Neural progenitor cell (in vitro differentiated cells): Measurements from ENCODE around the gene INPP4A. TPM values are rescaled to one million over a fixed set of nuclear protein-coding genes. Genes with fewer than 3 reads are reported as not detected.

Source experiments
- DNase-seq: peaks from one replicate; pipeline ENCODE4 v3.0.0-alpha.2; 2016; ENCODE audit warnings: low spot score
- H2AFZ ChIP-seq: fragments of 200-600 bp; sonication (generic); replicated peaks from 2 replicates; pipeline ENCODE4 v1.6.1; 2016; ENCODE audit warnings: antibody characterized with exemption
- H3F3A ChIP-seq: fragments of 200-600 bp; sonication (generic); 2 replicates; pipeline ENCODE4 v1.6.1; 2016; ENCODE audit warnings: antibody characterized with exemption, low read depth
- H3K27ac ChIP-seq: fragments of 200-600 bp; sonication (generic); 2 replicates; pipeline ENCODE4 v1.5.1; 2016; ENCODE audit warnings: mild to moderate bottlenecking
- H3K27me3 ChIP-seq: fragments of 200-600 bp; sonication (generic); 2 replicates; pipeline ENCODE4 v1.6.1; 2016; ENCODE audit warnings: mild to moderate bottlenecking, moderate library complexity
- H3K36me3 ChIP-seq: fragments of 200-600 bp; sonication (generic); 2 replicates; pipeline ENCODE4 v1.5.1; 2016
- H3K4me1 ChIP-seq: fragments of 200-600 bp; sonication (generic); 2 replicates; pipeline ENCODE4 v1.6.1; 2016; ENCODE audit warnings: mixed run types
- H3K4me2 ChIP-seq: fragments of 200-600 bp; sonication (generic); 2 replicates; pipeline ENCODE4 v1.6.1; 2016
- H3K4me3 ChIP-seq: fragments of 200-600 bp; sonication (generic); 2 replicates; pipeline ENCODE4 v1.5.1; 2016
- H3K79me2 ChIP-seq: fragments of 200-600 bp; sonication (generic); 2 replicates; pipeline ENCODE4 v1.6.1; 2016; ENCODE audit warnings: low read depth
- H3K9ac ChIP-seq: fragments of 200-600 bp; sonication (generic); 2 replicates; pipeline ENCODE4 v1.6.1; 2016
- H3K9me3 ChIP-seq: fragments of 200-600 bp; sonication (generic); 2 replicates; pipeline ENCODE4 v1.5.1; 2016; ENCODE audit warnings: low read depth
- H4K20me1 ChIP-seq: fragments of 200-600 bp; sonication (generic); 2 replicates; pipeline ENCODE4 v1.6.1; 2016; ENCODE audit warnings: low read depth
- H3K27ac Mint-ChIP-seq: 3 replicates; pipeline ENCODE4 v1.8.0; 2021; ENCODE audit warnings: mixed read lengths
- H3K27me3 Mint-ChIP-seq: 2 replicates; pipeline ENCODE4 v1.8.0; 2022; ENCODE audit warnings: low read depth, mild to moderate bottlenecking, inconsistent platforms, moderate library complexity, mixed read lengths; ENCODE audit not compliant: insufficient read depth
- H3K36me3 Mint-ChIP-seq: 3 replicates; pipeline ENCODE4 v1.8.0; 2021; ENCODE audit warnings: mixed read lengths
- H3K4me1 Mint-ChIP-seq: 3 replicates; pipeline ENCODE4 v1.8.0; 2021; ENCODE audit warnings: mixed read lengths
- H3K4me3 Mint-ChIP-seq: 3 replicates; pipeline ENCODE4 v1.8.0; 2021; ENCODE audit warnings: mild to moderate bottlenecking, moderate library complexity, mixed read lengths
- H3K9me3 Mint-ChIP-seq: 3 replicates; pipeline ENCODE4 v1.8.0; 2020; ENCODE audit warnings: mixed read lengths
- EZH2 ChIP-seq: fragments of 200-600 bp; sonication (generic); IDR thresholded peaks from 2 replicates; pipeline ENCODE4 v1.6.1; 2017; ENCODE audit warnings: antibody characterized with exemption, mild to moderate bottlenecking, moderate library complexity
- EZH2phosphoT487 ChIP-seq: fragments of 200-600 bp; sonication (generic); IDR thresholded peaks from 2 replicates; pipeline ENCODE4 v1.6.1; 2017; ENCODE audit warnings: antibody characterized with exemption
- total RNA-seq: library from RNA; depleted of rRNA; stranded (reverse); fragments of >200 nt; gene quantifications from 2 replicates; pipeline ENCODE4 v1.2.3, GENCODE V29; 2015; ENCODE audit warnings: low replicate concordance
- TF ChIP-seq, protein P1 (sequence below): fragments of 200-600 bp; sonication (generic); IDR thresholded peaks from 2 replicates; pipeline ENCODE4 v1.5.1; 2017; ENCODE audit warnings: antibody characterized with exemption, mild to moderate bottlenecking

The INPP4A gene
- total RNA-seq, 1 donor from 2014 or later, result 35.1 TPM

DNA sequence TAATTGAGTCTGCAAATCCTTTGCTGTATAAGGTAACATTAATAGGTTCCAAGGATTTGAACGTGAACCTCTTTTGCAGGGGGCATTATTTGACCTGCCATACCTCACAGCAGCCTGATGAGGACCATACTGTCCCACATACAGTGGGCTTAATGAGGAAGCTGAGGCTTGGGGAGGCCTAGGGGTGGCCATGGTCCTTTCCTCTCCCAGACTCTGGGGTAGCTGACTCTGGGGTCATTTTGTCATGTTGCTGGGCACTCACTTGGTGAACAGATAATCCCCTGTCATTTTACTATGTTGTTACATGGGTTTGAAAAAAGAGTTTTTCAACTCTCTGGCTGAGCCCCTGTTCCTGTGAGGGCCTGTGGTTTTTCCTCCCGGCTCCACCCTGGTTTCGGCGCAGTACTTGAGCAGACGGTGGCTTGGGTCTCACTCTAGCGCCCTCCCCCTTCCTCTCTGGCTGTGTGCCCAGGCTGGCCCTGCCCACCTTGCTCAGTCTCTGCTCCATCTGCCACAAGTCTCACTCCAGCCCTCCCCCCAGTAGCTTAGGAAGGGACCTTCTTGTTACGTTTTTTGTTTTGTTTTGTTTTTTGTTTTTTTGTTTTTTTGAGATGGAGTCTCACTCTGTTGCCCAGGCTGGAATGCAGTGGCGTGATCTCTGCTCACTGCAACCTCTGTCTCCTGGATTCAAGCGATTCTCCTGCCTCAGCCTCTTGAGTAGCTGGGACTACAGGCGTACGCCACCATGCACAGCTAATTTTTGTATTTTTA is 21.0 kb downstream of the INPP4A start:
- no peaks in the 10 kb centered on the region for H3F3A ChIP-seq
- H3K79me2 ChIP-seq, result peaks cover 66% of the 10 kb centered on the region
- no peaks in the 10 kb centered on the region for H3K9me3 Mint-ChIP-seq
- peaks cover 18% of the 10 kb centered on the region for H3K36me3 Mint-ChIP-seq
- no peaks in the 10 kb centered on the region for H3K9me3 ChIP-seq
- no peak overlapping the region for H3K4me3 Mint-ChIP-seq
- peaks cover 5% of the 10 kb centered on the region for H3K4me1 ChIP-seq
- H3K9ac ChIP-seq, result no peak overlapping the region
- peaks cover 16% of the 10 kb centered on the region for H3K4me1 Mint-ChIP-seq
- no peak overlapping the region for H3K4me2 ChIP-seq
- H3K4me3 ChIP-seq, result no peak overlapping the region
- H3K27ac Mint-ChIP-seq, result no peak overlapping the region
- peaks cover 3% of the 10 kb centered on the region for H3K27me3 Mint-ChIP-seq
- no peaks in the 10 kb centered on the region for H3K27me3 ChIP-seq
- DNase-seq, result no peak
- no peak overlapping the region for H3K27ac ChIP-seq
- H4K20me1 ChIP-seq, result peaks cover 51% of the 10 kb centered on the region
- H2AFZ ChIP-seq, result no peak overlapping the region
- TF ChIP-seq, protein P1, sequence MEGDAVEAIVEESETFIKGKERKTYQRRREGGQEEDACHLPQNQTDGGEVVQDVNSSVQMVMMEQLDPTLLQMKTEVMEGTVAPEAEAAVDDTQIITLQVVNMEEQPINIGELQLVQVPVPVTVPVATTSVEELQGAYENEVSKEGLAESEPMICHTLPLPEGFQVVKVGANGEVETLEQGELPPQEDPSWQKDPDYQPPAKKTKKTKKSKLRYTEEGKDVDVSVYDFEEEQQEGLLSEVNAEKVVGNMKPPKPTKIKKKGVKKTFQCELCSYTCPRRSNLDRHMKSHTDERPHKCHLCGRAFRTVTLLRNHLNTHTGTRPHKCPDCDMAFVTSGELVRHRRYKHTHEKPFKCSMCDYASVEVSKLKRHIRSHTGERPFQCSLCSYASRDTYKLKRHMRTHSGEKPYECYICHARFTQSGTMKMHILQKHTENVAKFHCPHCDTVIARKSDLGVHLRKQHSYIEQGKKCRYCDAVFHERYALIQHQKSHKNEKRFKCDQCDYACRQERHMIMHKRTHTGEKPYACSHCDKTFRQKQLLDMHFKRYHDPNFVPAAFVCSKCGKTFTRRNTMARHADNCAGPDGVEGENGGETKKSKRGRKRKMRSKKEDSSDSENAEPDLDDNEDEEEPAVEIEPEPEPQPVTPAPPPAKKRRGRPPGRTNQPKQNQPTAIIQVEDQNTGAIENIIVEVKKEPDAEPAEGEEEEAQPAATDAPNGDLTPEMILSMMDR, result no peak
- TF ChIP-seq EZH2phosphoT487, result no peak
- TF ChIP-seq EZH2, result no peak
- no peaks in the 10 kb centered on the region for H3K36me3 ChIP-seq

DNA sequence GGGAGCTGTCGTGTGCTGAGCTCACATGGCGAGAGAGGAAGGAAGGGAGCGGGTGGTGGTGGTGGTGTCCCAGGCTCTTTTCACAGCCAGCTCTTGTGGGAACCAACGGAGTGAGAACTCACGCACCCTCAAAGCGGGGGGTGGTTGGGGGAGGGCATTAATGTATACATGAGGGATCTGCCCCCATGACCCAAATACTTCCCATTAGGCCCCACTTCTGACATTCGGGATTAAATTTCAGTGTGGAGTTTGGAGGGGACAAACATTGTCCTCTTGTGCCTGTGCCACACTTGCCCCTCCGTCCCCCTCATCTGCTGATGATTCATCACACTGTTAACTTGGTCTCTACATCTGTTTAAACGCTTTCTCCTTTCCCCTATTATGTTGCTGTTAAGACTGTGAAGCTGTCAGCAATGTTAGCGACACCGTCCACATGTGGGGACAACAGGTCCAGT is 22.5 kb downstream of the INPP4A start:
- Mint-ChIP-seq H3K9me3 (no peaks in the 10 kb centered on the region), H3K4me3 (no peak overlapping the region), H3K27ac (no peak overlapping the region), H3K27me3 (peaks cover 2% of the 10 kb centered on the region), H3K4me1 (peaks cover 18% of the 10 kb centered on the region), H3K36me3 (peaks cover 22% of the 10 kb centered on the region)
- H3K79me2 ChIP-seq, result peaks cover 59% of the 10 kb centered on the region
- H3K9ac ChIP-seq, result no peak overlapping the region
- H3K4me2 ChIP-seq, result no peak overlapping the region
- TF ChIP-seq, protein P1, result no peak
- TF ChIP-seq EZH2, result no peak
- no peak for TF ChIP-seq EZH2phosphoT487
- H3F3A ChIP-seq, result no peaks in the 10 kb centered on the region
- no peaks in the 10 kb centered on the region for H3K9me3 ChIP-seq
- H3K27ac ChIP-seq, result no peak overlapping the region
- H3K36me3 ChIP-seq, result no peaks in the 10 kb centered on the region
- H3K4me1 ChIP-seq, result peaks cover 5% of the 10 kb centered on the region
- no peak overlapping the region for H2AFZ ChIP-seq
- H3K27me3 ChIP-seq, result no peaks in the 10 kb centered on the region
- DNase-seq, result no peak
- peaks cover 39% of the 10 kb centered on the region for H4K20me1 ChIP-seq
- H3K4me3 ChIP-seq, result no peak overlapping the region

DNA sequence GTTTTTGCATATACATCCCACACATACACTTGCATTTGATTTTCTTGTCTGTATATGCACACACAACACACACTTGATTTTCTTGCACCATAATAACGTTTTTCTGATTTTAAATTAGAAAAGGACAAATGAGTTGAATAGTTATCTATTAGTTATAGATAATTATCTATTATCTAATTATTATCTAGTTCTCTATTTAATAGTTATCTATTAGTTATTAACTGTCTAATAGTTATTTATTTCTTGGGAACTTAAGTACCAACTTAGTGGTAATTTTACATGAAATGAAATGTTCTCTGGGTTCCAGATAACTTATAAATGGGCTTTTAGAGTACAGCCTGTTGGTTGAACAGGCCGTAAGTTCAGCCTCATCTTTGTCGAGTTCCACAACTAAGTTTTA is 23.0 kb downstream of the INPP4A start:
- Histone ChIP-seq H3K27ac (no peak overlapping the region), H3K9me3 (no peaks in the 10 kb centered on the region), H4K20me1 (peaks cover 36% of the 10 kb centered on the region), H3K79me2 (peaks cover 65% of the 10 kb centered on the region), H3F3A (no peaks in the 10 kb centered on the region), H3K4me1 (peaks cover 5% of the 10 kb centered on the region), H3K36me3 (no peaks in the 10 kb centered on the region), H3K4me2 (no peak overlapping the region), H3K27me3 (no peaks in the 10 kb centered on the region), H3K9ac (no peak overlapping the region), H3K4me3 (no peak overlapping the region), H2AFZ (no peak overlapping the region)
- TF ChIP-seq EZH2phosphoT487 (no peak), EZH2 (no peak)
- TF ChIP-seq, protein P1, result no peak
- Mint-ChIP-seq H3K4me3 (no peak overlapping the region), H3K27ac (no peak overlapping the region), H3K9me3 (no peaks in the 10 kb centered on the region), H3K27me3 (peaks cover 2% of the 10 kb centered on the region), H3K36me3 (peaks cover 22% of the 10 kb centered on the region), H3K4me1 (peaks cover 18% of the 10 kb centered on the region)
- no peak for DNase-seq
